ENCODE measurements around the gene DNAJC21.

The DNAJC21 gene

DNA sequence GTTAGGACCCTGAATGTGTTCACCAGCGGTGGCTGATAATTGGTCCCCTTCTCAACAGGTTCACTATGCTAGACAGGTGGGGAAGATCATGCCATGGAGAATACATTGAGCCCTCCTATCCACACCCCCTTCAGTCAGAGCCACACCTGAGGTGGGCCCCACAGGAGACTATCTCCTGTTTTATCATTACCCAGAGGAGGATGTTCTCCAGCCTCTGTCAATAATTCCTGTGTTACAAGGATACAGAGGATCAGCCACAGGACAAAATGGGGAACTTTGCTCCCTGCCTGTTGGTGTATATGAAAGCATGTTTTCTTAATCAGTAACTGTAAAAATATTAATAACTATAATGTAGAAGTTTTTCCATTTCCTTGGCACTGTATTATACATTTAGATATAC is 40.0 kb upstream of the DNAJC21 start:
- TF ChIP-seq, protein P1, sequence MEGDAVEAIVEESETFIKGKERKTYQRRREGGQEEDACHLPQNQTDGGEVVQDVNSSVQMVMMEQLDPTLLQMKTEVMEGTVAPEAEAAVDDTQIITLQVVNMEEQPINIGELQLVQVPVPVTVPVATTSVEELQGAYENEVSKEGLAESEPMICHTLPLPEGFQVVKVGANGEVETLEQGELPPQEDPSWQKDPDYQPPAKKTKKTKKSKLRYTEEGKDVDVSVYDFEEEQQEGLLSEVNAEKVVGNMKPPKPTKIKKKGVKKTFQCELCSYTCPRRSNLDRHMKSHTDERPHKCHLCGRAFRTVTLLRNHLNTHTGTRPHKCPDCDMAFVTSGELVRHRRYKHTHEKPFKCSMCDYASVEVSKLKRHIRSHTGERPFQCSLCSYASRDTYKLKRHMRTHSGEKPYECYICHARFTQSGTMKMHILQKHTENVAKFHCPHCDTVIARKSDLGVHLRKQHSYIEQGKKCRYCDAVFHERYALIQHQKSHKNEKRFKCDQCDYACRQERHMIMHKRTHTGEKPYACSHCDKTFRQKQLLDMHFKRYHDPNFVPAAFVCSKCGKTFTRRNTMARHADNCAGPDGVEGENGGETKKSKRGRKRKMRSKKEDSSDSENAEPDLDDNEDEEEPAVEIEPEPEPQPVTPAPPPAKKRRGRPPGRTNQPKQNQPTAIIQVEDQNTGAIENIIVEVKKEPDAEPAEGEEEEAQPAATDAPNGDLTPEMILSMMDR (IDR thresholded peaks at IDR 0.05; ENCODE audit: insufficient read depth, low read length, poor library complexity, severe bottlenecking): no peak
- TF ChIP-seq EZH2phosphoT487 (conservative IDR thresholded peaks at IDR 0.05; ENCODE audit: low read length): no peak
- Histone ChIP-seq H3K9me3 (ENCODE audit: insufficient read depth, low read length) (no peaks in the 10 kb centered on the region), H3K36me3 (ENCODE audit: low read length) (no peaks in the 10 kb centered on the region), H3K27me3 (ENCODE audit: low read length) (no peaks in the 10 kb centered on the region), H3K79me2 (ENCODE audit: insufficient read depth, low read length) (no peaks in the 10 kb centered on the region), H4K20me1 (ENCODE audit: low read depth, low read length) (no peaks in the 10 kb centered on the region), H3K4me2 (ENCODE audit: low read depth, low read length, poor library complexity, severe bottlenecking) (no peak overlapping the region), H3K9ac (ENCODE audit: low read length) (no peak overlapping the region), H3K27ac (ENCODE audit: low read depth, low read length) (no peak overlapping the region), H3K9me2 (replicated peaks; ENCODE audit: insufficient read depth, low read length) (no peaks in the 10 kb centered on the region), H2AFZ (ENCODE audit: low read depth, low read length, severe bottlenecking) (no peak overlapping the region), H3K4me3 (ENCODE audit: insufficient read depth, low read length, poor library complexity, severe bottlenecking) (no peak overlapping the region), H3F3A (ENCODE audit: insufficient read depth) (no peaks in the 10 kb centered on the region)

DNA sequence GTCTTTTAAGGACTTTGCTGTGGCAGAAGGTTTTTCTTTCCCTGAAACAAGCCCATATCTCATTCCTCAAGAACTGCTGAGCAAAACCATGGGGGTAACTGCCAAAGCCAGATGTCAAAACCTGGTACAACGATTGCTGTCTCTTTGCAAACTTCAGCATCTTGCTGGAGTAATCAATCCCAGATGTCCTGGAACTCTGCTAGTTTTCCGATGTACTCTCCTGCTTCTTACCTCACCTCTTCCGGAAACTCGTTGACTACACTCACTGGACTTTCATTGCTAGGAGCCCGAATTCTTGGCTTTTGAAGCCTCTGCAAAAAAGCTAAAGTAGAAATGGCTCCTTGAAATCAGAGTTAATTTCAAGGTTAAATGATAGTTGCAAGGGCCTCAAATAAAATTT is 37.4 kb upstream of the DNAJC21 start:
- no peak overlapping the region for H2AFZ ChIP-seq (ENCODE audit: low read depth, low read length, severe bottlenecking)
- H3K4me2 ChIP-seq (ENCODE audit: low read depth, low read length, poor library complexity, severe bottlenecking): no peak overlapping the region
- no peaks in the 10 kb centered on the region for H3K9me2 ChIP-seq (replicated peaks; ENCODE audit: insufficient read depth, low read length)
- H3K27me3 ChIP-seq (ENCODE audit: low read length): no peaks in the 10 kb centered on the region
- no peaks in the 10 kb centered on the region for H3F3A ChIP-seq (ENCODE audit: insufficient read depth)
- H4K20me1 ChIP-seq (ENCODE audit: low read depth, low read length): no peaks in the 10 kb centered on the region
- H3K79me2 ChIP-seq (ENCODE audit: insufficient read depth, low read length): no peaks in the 10 kb centered on the region
- TF ChIP-seq EZH2phosphoT487 (conservative IDR thresholded peaks at IDR 0.05; ENCODE audit: low read length): no peak
- TF ChIP-seq, protein P1 (IDR thresholded peaks at IDR 0.05; ENCODE audit: insufficient read depth, low read length, poor library complexity, severe bottlenecking): no peak
- no peak overlapping the region for H3K9ac ChIP-seq (ENCODE audit: low read length)
- no peak overlapping the region for H3K27ac ChIP-seq (ENCODE audit: low read depth, low read length)
- no peaks in the 10 kb centered on the region for H3K9me3 ChIP-seq (ENCODE audit: insufficient read depth, low read length)
- no peak overlapping the region for H3K4me3 ChIP-seq (ENCODE audit: insufficient read depth, low read length, poor library complexity, severe bottlenecking)
- H3K36me3 ChIP-seq (ENCODE audit: low read length): no peaks in the 10 kb centered on the region

DNA sequence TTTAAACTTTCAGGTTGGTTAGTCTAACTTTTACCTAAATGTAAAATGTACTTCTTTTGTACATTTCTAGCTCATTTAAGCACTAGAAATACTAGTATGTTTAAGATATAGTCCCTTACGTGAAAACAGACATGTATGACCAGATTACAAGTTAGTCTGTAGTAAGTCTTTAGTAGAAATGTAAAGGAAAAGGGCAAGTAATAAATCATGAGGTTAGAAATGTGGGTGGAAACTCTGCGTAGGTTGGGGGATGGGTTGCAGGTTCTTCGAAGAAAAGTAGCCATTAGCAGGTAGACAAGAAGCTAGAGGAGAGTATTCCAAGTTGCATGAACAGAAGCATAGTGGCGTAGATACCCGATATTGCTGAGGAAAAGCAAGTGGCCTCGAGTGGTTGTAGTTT is 36.9 kb upstream of the DNAJC21 start:
- H3K9me2 ChIP-seq (replicated peaks; ENCODE audit: insufficient read depth, low read length): no peaks in the 10 kb centered on the region
- no peak overlapping the region for H3K4me2 ChIP-seq (ENCODE audit: low read depth, low read length, poor library complexity, severe bottlenecking)
- H3K27me3 ChIP-seq (ENCODE audit: low read length): no peaks in the 10 kb centered on the region
- H3K9me3 ChIP-seq (ENCODE audit: insufficient read depth, low read length): no peaks in the 10 kb centered on the region
- TF ChIP-seq, protein P1 (IDR thresholded peaks at IDR 0.05; ENCODE audit: insufficient read depth, low read length, poor library complexity, severe bottlenecking): no peak
- TF ChIP-seq EZH2phosphoT487 (conservative IDR thresholded peaks at IDR 0.05; ENCODE audit: low read length): no peak
- H2AFZ ChIP-seq (ENCODE audit: low read depth, low read length, severe bottlenecking): no peak overlapping the region
- no peaks in the 10 kb centered on the region for H3F3A ChIP-seq (ENCODE audit: insufficient read depth)
- no peak overlapping the region for H3K27ac ChIP-seq (ENCODE audit: low read depth, low read length)
- no peaks in the 10 kb centered on the region for H4K20me1 ChIP-seq (ENCODE audit: low read depth, low read length)
- no peak overlapping the region for H3K4me3 ChIP-seq (ENCODE audit: insufficient read depth, low read length, poor library complexity, severe bottlenecking)
- H3K36me3 ChIP-seq (ENCODE audit: low read length): no peaks in the 10 kb centered on the region
- no peaks in the 10 kb centered on the region for H3K79me2 ChIP-seq (ENCODE audit: insufficient read depth, low read length)
- H3K9ac ChIP-seq (ENCODE audit: low read length): no peak overlapping the region
